HFFc6 (cell line): ENCODE data around the gene ZNF415. TPM values are rescaled to one million over a fixed set of nuclear protein-coding genes. Genes with fewer than 3 reads are reported as not detected.
"Not testable (repeated sequence)": the region's sequence is repeated elsewhere in the genome, so short reads cannot be mapped to it uniquely, and the experiment has no call there.

Source experiments
- DNase-seq: peaks from one replicate; pipeline ENCODE4 v3.0.0-alpha.2; 2018
- H3K27ac Mint-ChIP-seq: 2 replicates; pipeline ENCODE4 v1.8.0; 2020; ENCODE audit warnings: mild to moderate bottlenecking, mixed read lengths
- H3K27me3 Mint-ChIP-seq: 2 replicates; pipeline ENCODE4 v1.8.0; 2021; ENCODE audit warnings: mild to moderate bottlenecking, moderate library complexity, mixed read lengths; ENCODE audit not compliant: insufficient read depth
- H3K36me3 Mint-ChIP-seq: 2 replicates; pipeline ENCODE4 v1.8.0; 2021; ENCODE audit warnings: low read depth, mixed read lengths
- H3K4me1 Mint-ChIP-seq: 2 replicates; pipeline ENCODE4 v1.8.0; 2020; ENCODE audit warnings: low read depth, mixed read lengths
- H3K4me3 Mint-ChIP-seq: 2 replicates; pipeline ENCODE4 v1.8.0; 2020; ENCODE audit warnings: mild to moderate bottlenecking, moderate library complexity, mixed read lengths
- H3K9me3 Mint-ChIP-seq: 2 replicates; pipeline ENCODE4 v1.8.0; 2020; ENCODE audit warnings: mild to moderate bottlenecking, mixed read lengths
- CTCF ChIP-seq: fragments of 200-600 bp; sonication (generic); IDR thresholded peaks from 2 replicates; pipeline ENCODE4 v1.5.0; 2021; ENCODE audit warnings: antibody characterized with exemption, mild to moderate bottlenecking
- total RNA-seq, 6 experiments: library from RNA; stranded (reverse); fragmentation: NEBNext Ultra II Directional; extraction: Animal tissue kit (Norgen Biotek cat#: 25700); gene quantifications; 2 replicates in 1 of 6; 3 replicates in 5 of 6; pipeline ENCODE4 v1.2.3, GENCODE V29; 2021

The ZNF415 gene
- total RNA-seq, 6 experiments from 2014 or later: 3.2 to 4.6 (median 4.0) TPM

GRCh38 chr19:53130506-53130905, 2.2 kb downstream of the ZNF415 start:
- TF ChIP-seq CTCF: no peak
- peaks cover 16% of the 10 kb centered on the region for H3K4me1 Mint-ChIP-seq
- peaks cover 3% of the 10 kb centered on the region; the same call in 1 of the 2 replicates for H3K27me3 Mint-ChIP-seq
- no peak for DNase-seq
- H3K4me3 Mint-ChIP-seq: no peak overlapping the region
- H3K36me3 Mint-ChIP-seq: peaks cover 9% of the 10 kb centered on the region
- H3K9me3 Mint-ChIP-seq: peaks cover 23% of the 10 kb centered on the region
- H3K27ac Mint-ChIP-seq: no peak overlapping the region

- H3K27ac Mint-ChIP-seq, DNase-seq, H3K4me1 Mint-ChIP-seq, H3K27me3 Mint-ChIP-seq, H3K4me3 Mint-ChIP-seq: not testable (repeated sequence)
- H3K36me3 Mint-ChIP-seq: peaks cover 16% of the 10 kb centered on the region
- H3K9me3 Mint-ChIP-seq: peaks cover 32% of the 10 kb centered on the region
These were observed 5.8 kb downstream of the ZNF415 start for GRCh38 chr19:53126733-53127526.

- Mint-ChIP-seq H3K27ac (no peak overlapping the region), H3K4me3 (no peak overlapping the region), H3K27me3 (no peaks in the 10 kb centered on the region), H3K9me3 (peaks cover 43% of the 10 kb centered on the region), H3K4me1 (no peaks in the 10 kb centered on the region), H3K36me3 (peaks cover 25% of the 10 kb centered on the region)
- DNase-seq: no peak
- TF ChIP-seq CTCF: no peak
These were observed 9.3 kb downstream of the ZNF415 start for GRCh38 chr19:53123400-53123799.

GRCh38 chr19:53112286-53112685, 20.4 kb downstream of the ZNF415 start:
- Mint-ChIP-seq H3K4me1 (0 out of 2 replicates have a peak, but pooled peaks cover 6% of the 10 kb centered on the region), H3K27me3 (no peaks in the 10 kb centered on the region), H3K9me3 (peaks cover 31% of the 10 kb centered on the region), H3K36me3 (peaks cover 61% of the 10 kb centered on the region), H3K4me3 (no peak overlapping the region), H3K27ac (no peak overlapping the region)
- DNase-seq: no peak
- no peak for TF ChIP-seq CTCF

- TF ChIP-seq CTCF: no peak
- Mint-ChIP-seq H3K36me3 (peaks cover 36% of the 10 kb centered on the region), H3K27ac (no peak overlapping the region), H3K9me3 (peaks cover 17% of the 10 kb centered on the region), H3K4me3 (no peak overlapping the region), H3K4me1 (0 out of 2 replicates have a peak, but pooled peaks cover 6% of the 10 kb centered on the region), H3K27me3 (peaks cover 2% of the 10 kb centered on the region; the same call in 1 of the 2 replicates)
- DNase-seq: no peak
These were observed 23.2 kb downstream of the ZNF415 start for GRCh38 chr19:53109527-53109926.
